ENCODE data around the gene PRM3.

The PRM3 gene

GRCh38 chr16:11236461-11237254, 36.8 kb downstream of the PRM3 start:
- TF ChIP-seq, protein P1, sequence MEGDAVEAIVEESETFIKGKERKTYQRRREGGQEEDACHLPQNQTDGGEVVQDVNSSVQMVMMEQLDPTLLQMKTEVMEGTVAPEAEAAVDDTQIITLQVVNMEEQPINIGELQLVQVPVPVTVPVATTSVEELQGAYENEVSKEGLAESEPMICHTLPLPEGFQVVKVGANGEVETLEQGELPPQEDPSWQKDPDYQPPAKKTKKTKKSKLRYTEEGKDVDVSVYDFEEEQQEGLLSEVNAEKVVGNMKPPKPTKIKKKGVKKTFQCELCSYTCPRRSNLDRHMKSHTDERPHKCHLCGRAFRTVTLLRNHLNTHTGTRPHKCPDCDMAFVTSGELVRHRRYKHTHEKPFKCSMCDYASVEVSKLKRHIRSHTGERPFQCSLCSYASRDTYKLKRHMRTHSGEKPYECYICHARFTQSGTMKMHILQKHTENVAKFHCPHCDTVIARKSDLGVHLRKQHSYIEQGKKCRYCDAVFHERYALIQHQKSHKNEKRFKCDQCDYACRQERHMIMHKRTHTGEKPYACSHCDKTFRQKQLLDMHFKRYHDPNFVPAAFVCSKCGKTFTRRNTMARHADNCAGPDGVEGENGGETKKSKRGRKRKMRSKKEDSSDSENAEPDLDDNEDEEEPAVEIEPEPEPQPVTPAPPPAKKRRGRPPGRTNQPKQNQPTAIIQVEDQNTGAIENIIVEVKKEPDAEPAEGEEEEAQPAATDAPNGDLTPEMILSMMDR (IDR thresholded peaks at IDR 0.05; ENCODE audit: insufficient read depth, missing control alignments) = no peak
- FAIRE-seq (no peak), DNase-seq (ENCODE audit: insufficient read length, low spot score) (no peak)

- FAIRE-seq = no peak
- TF ChIP-seq, protein P1 (IDR thresholded peaks at IDR 0.05; ENCODE audit: insufficient read depth, missing control alignments) = no peak
- no peak for DNase-seq (ENCODE audit: insufficient read length, low spot score)
Measured at GRCh38 chr16:11235703-11235991, 37.8 kb downstream of the PRM3 start.

DNA sequence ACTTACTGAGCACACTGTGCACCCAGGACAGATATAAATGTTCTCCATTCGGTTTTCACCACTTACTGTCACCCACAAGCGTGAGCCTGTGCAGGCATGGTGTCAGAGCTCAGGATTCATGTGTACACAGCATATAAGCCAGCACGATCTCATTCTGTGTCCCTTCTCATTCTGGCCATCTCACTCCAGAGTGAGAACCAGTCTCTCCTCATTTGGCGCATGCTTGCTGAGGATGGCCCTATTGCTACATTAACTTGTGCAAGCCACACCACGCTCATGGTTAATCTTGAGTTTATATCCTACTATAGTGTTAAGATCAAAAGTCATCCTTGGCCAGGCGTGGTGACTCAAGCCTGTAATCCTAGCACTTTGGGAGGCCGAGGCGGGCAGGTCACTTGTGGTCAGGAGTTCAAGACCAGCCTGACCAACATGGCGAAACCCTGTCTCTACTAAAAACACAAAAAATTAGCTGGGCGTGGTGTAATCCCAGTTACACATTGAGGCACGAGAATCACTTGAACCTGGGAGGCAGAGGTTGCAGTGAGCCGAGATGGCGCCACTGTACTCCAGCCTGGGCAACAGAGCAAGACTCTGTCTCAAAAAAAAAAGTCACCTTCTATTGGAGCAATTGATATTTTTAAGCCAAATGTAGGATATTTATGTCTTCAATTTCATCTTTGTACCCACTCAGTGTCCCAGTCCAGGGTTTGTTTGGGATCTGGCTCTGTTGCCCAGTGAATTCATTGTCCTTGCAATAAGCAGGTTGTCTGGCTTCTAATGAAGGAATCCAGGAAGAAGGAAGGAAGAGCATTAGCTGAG, 38.3 kb downstream of the PRM3 start:
- no peak for DNase-seq (ENCODE audit: insufficient read length, low spot score)
- no peak for FAIRE-seq
- TF ChIP-seq, protein P1 (IDR thresholded peaks at IDR 0.05; ENCODE audit: insufficient read depth, missing control alignments) = no peak

- FAIRE-seq (no peak), DNase-seq (ENCODE audit: insufficient read length, low spot score) (no peak)
- TF ChIP-seq, protein P1 (IDR thresholded peaks at IDR 0.05; ENCODE audit: insufficient read depth, missing control alignments) = no peak
Measured at GRCh38 chr16:11233727-11234376, 39.6 kb downstream of the PRM3 start.

DNA sequence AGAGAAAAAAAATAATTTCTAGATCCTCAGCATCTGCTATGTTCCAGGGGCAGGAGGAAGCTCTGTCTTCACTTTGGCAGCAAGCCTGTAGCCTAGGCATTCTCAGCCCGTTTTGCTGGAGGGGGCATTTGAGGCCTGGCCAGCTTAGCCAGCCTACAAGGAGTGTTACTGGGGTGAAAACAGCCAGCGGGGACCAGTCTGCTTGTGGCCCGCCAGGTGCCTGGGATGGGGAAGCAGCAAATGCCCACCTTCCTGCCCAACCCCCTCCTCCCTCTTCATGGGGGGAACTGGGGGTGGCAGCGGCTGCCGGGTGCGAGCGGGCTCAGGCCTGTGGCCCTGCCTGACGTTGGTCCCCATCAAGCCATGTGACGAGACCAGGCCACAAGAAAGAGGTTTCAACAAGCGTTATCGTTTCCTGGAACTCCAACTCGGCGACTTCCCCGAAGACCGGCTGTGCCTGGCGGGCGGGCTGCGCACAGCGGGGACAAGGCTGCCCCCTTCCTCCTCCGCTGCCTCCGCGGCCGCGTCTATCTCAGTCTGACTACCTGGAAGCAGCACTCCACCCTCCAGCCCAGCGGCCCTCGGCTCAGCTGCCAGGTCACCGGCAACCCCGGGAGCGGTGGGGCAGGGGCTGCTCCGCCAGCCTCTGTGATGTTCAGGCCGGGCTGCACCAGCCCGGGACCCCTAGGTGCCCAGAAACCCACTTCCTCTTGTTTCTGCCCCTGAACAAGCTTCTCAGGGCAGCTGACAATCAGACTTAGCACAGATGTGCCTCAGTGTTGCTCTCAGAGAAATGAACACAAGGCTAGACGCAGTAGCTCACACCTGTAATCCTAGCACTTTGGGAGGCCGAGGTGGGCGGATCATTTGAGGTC, 40.3 kb downstream of the PRM3 start:
- FAIRE-seq = no peak
- DNase-seq (ENCODE audit: insufficient read length, low spot score) = no peak
- TF ChIP-seq, protein P1 (IDR thresholded peaks at IDR 0.05; ENCODE audit: insufficient read depth, missing control alignments) = no peak

GRCh38 chr16:11232302-11232851, 41.1 kb downstream of the PRM3 start:
- TF ChIP-seq, protein P1 (IDR thresholded peaks at IDR 0.05; ENCODE audit: insufficient read depth, missing control alignments) = no peak
- no peak for DNase-seq (ENCODE audit: insufficient read length, low spot score)
- FAIRE-seq = no peak

All from D721Med (cell line).